ENCODE data around the gene CRLF1.
A peak's percentile ranks its signal among the peaks of the same experiment; 100 is the strongest.

Gene CRLF1

DNA sequence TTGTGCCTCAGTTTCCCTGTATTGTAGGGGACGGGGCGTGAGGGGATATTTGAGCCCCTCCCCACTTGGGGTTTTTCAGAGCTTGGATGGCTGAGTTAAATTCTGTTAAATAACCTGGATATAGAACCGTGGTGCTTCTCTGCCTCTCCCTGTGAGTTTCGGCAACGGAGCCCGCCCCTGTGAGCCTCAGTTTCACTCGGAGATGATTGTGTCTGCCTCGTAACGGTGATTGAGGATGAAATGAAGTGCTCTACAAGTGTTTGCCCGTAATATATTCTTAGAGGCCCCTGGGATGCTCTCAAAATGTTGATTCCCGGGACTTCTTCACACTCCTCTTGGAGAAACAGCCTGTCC is 48.4 kb downstream of the CRLF1 start:
- Histone ChIP-seq H3K4me1 (ENCODE audit: control insufficient read depth in 2 of 2, insufficient read depth in 2 of 2, low read length in 2 of 2) (peaks cover 9 to 13% of the 10 kb centered on the region in 2 donors), H3K4me3 (ENCODE audit: low read length in 2 of 2) (peak overlapping the region; percentile 86 to 94), H3K27me3 (ENCODE audit: control insufficient read depth in 2 of 2, insufficient read depth in 2 of 2, low read length in 2 of 2) (no peaks in the 10 kb centered on the region), H3K36me3 (ENCODE audit: control insufficient read depth in 2 of 2, insufficient read depth in 2 of 2, low read length in 2 of 2) (peaks cover 0 to 7% of the 10 kb centered on the region in 2 donors), H3K9ac (ENCODE audit: low read depth in 1 of 2, low read length in 2 of 2) (peak overlapping the region; percentile 79 to 92), H3K9me3 (ENCODE audit: control insufficient read depth in 2 of 2, low read length in 2 of 2) (no peaks in the 10 kb centered on the region), H3K27ac (ENCODE audit: low read depth in 2 of 2, low read length in 2 of 2) (peak overlapping the region; percentile 87 to 94)

DNA sequence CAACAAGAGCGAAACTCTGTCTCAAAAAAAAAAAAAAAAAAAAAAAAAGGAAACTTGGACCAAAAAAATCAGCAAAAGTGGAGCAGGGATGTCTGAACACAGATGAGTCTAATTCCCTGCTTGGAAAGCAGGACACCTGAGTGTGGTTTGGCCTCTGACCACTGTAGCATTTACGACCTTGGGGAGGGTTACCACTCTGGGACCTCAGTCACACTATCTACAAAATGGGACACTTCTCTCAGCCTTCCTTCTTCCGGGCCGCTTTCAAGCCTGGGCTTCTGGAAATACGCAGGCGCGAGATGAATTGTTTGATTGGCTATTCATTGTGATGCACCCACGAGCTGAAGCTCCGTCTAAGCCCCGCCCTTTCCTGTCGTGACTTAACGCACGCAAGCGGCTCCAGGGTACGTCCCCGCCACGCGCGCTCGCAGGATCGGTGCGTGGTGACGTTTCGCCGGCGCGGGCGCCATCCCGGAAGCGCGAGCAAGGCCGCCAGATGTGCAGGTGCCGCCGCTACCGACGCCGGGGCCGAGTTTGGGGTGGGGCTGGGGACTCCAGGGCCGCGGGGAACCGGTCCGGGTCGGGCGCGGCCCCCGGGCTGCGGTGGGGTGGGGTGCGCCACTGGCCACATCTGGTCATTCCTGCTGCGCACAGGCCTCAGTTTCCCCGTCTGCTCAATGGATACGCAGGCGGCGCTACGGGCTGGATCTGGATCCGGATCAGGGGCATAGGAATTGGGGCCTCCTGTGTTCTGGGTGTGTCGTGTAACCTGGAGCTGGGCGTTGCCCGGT is 49.0 kb downstream of the CRLF1 start, which contains the start of gene KXD1:
Gene KXD1, plus strand, starts transcription at position 460 of the 791 bp plus-strand sequence. CDS start 4,187 bp downstream, outside the sequence.
- Histone ChIP-seq H3K27ac (ENCODE audit: low read depth in 2 of 2, low read length in 2 of 2) (peak within 1 kb of the TSS; percentile 87 to 94), H3K36me3 (ENCODE audit: control insufficient read depth in 2 of 2, insufficient read depth in 2 of 2, low read length in 2 of 2) (peaks cover 0 to 4% of the 10 kb centered on the region in 2 donors), H3K9ac (ENCODE audit: low read depth in 1 of 2, low read length in 2 of 2) (peak within 1 kb of the TSS; percentile 79 to 92), H3K4me1 (ENCODE audit: control insufficient read depth in 2 of 2, insufficient read depth in 2 of 2, low read length in 2 of 2) (peaks cover 9 to 13% of the 10 kb centered on the region in 2 donors), H3K9me3 (ENCODE audit: control insufficient read depth in 2 of 2, low read length in 2 of 2) (no peaks in the 10 kb centered on the region), H3K27me3 (ENCODE audit: control insufficient read depth in 2 of 2, insufficient read depth in 2 of 2, low read length in 2 of 2) (no peaks in the 10 kb centered on the region), H3K4me3 (ENCODE audit: low read length in 2 of 2) (peak within 1 kb of the TSS; percentile 86 to 94)

DNA sequence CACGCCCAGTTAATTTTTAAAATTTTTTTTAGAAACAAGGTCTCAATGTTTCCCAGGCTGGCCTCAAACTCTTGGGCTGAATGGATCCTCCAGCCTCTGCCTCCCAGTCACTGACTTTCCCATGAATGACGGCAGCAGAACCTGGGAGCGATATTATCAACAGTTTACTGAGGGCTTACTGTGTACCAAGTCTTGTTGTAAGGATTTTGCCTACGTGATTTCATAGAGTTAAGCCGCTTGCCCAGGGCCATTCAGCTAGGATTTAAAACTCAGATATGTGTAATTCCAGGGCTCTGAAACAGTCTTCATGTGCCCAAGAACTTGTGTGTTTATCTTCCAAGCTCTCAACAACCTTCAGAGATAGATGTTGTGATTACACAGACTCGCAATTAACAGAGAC is 55.0 kb downstream of the CRLF1 start:
- Histone ChIP-seq H3K4me3 (ENCODE audit: low read length in 2 of 2) (no peak overlapping the region), H3K36me3 (ENCODE audit: control insufficient read depth in 2 of 2, insufficient read depth in 2 of 2, low read length in 2 of 2) (no peaks in the 10 kb centered on the region), H3K9me3 (ENCODE audit: control insufficient read depth in 2 of 2, low read length in 2 of 2) (no peaks in the 10 kb centered on the region), H3K9ac (ENCODE audit: low read depth in 1 of 2, low read length in 2 of 2) (no peak overlapping the region), H3K27ac (ENCODE audit: low read depth in 2 of 2, low read length in 2 of 2) (no peak overlapping the region), H3K27me3 (ENCODE audit: control insufficient read depth in 2 of 2, insufficient read depth in 2 of 2, low read length in 2 of 2) (no peaks in the 10 kb centered on the region), H3K4me1 (ENCODE audit: control insufficient read depth in 2 of 2, insufficient read depth in 2 of 2, low read length in 2 of 2) (no peaks in the 10 kb centered on the region)

DNA sequence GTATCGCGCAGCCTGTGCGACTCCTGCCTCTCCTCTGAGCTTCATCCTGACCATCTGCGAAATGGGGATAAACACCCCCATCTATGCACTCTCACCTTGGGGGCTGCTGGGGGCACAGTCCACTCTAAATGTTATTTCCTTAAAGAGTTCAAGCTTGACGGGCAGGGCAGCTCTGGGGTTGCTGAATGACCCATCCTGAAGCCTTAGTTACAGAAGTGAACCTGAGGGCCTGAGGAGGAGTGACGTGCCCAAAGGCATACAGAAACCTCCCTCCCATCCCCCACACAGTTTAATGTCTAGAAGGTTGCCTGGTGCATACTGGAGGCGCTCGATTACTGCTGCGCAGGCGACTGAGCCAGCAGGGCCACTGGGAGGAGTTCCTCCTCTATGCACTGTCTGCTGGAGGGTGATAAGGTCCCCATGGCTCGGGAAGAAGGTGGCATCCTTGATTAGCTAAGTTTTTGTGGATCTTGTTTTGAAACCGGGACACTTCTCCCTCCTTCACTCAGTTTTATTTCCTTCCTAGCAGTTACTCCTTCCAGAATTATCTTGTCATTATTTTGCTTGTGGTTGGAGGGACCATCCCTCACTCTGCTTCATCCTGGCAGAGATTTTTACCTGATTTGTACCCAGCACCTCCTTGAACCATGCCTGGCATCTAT is 62.7 kb downstream of the CRLF1 start:
- no peaks in the 10 kb centered on the region for H3K9me3 ChIP-seq (ENCODE audit: control insufficient read depth in 2 of 2, low read length in 2 of 2)
- peaks cover 8 to 15% of the 10 kb centered on the region in 2 donors for H3K36me3 ChIP-seq (ENCODE audit: control insufficient read depth in 2 of 2, insufficient read depth in 2 of 2, low read length in 2 of 2)
- H3K9ac ChIP-seq (ENCODE audit: low read depth in 1 of 2, low read length in 2 of 2): peak overlapping the region; percentile 53 to 81
- H3K27me3 ChIP-seq (ENCODE audit: control insufficient read depth in 2 of 2, insufficient read depth in 2 of 2, low read length in 2 of 2): no peaks in the 10 kb centered on the region
- peak overlapping the region; percentile 34 to 70 for H3K27ac ChIP-seq (ENCODE audit: low read depth in 2 of 2, low read length in 2 of 2)
- H3K4me3 ChIP-seq (ENCODE audit: low read length in 2 of 2): peak overlapping the region; percentile 57 to 71
- peaks cover 13% of the 10 kb centered on the region in 2 donors for H3K4me1 ChIP-seq (ENCODE audit: control insufficient read depth in 2 of 2, insufficient read depth in 2 of 2, low read length in 2 of 2)
